Measurements from ENCODE around the gene HNMT.
"Not testable (repeated sequence)": the region's sequence is repeated elsewhere in the genome, so short reads cannot be mapped to it uniquely, and the experiment has no call there.

Gene HNMT

DNA sequence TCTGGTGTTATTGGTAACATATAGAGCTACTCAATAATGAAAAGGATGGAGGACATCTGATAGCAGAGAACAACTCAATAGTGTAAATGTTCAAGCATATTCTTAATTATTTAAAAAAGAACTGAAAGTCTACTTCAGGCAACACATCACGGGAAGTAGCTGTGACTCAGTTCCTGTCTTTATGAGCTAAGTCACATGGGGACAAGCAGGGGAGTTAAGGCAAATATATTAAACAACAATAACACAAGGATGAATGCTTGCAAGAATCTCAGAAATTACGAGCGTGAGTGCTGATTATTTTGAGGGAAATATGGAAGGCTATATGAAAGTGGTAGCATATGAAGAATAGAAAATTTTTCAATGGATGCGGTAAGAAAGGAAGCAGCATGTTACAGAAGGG is 4.0 kb upstream of the HNMT start:
- no peaks in the 10 kb centered on the region for H3K36me3 ChIP-seq (ENCODE audit: control insufficient read depth, insufficient read depth, low read length)
- H3K27ac ChIP-seq (ENCODE audit: low read length) = no peak overlapping the region
- H3K27me3 ChIP-seq (ENCODE audit: control insufficient read depth, insufficient read depth, low read length) = no peaks in the 10 kb centered on the region
- no peaks in the 10 kb centered on the region for H3K9me3 ChIP-seq (ENCODE audit: control insufficient read depth, insufficient read depth, low read length)
- DNase-seq (ENCODE audit: low read depth, low spot score) = no peak
- WGBS (ENCODE audit: insufficient coverage, insufficient read length) = no CpG with 5 or more reads among the region's 4 CpGs
- H3K4me3 ChIP-seq (ENCODE audit: low read length) = no peak overlapping the region
- peaks cover 3% of the 10 kb centered on the region; the same call in 1 of the 2 replicates for H3K4me1 ChIP-seq (ENCODE audit: control insufficient read depth, insufficient read depth, low read length)

DNA sequence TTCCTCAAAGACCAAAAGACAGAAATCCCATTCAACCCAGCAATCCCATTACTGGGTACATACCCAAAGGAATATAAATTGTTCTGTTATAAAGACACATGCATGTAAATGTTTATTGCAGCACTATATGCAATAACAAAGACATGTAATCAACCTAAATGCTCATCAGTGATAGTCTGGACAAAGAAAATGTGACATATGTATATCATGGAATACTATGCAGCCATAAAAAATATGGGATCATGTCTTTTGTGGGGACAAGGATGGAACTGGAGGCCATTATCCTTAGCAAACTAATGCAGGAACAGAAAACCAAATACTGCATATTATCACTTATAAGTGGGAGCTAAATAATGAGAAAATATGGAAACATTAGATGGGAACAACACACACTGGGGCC is 2.7 kb upstream of the HNMT start:
- Histone ChIP-seq H3K36me3 (ENCODE audit: control insufficient read depth, insufficient read depth, low read length) (no peaks in the 10 kb centered on the region), H3K9me3 (ENCODE audit: control insufficient read depth, insufficient read depth, low read length) (no peaks in the 10 kb centered on the region), H3K4me3 (ENCODE audit: low read length) (no peak overlapping the region), H3K27me3 (ENCODE audit: control insufficient read depth, insufficient read depth, low read length) (no peaks in the 10 kb centered on the region), H3K27ac (ENCODE audit: low read length) (no peak overlapping the region), H3K4me1 (ENCODE audit: control insufficient read depth, insufficient read depth, low read length) (peaks cover 3% of the 10 kb centered on the region; the same call in 1 of the 2 replicates)
- no peak for DNase-seq (ENCODE audit: low read depth, low spot score)

DNA sequence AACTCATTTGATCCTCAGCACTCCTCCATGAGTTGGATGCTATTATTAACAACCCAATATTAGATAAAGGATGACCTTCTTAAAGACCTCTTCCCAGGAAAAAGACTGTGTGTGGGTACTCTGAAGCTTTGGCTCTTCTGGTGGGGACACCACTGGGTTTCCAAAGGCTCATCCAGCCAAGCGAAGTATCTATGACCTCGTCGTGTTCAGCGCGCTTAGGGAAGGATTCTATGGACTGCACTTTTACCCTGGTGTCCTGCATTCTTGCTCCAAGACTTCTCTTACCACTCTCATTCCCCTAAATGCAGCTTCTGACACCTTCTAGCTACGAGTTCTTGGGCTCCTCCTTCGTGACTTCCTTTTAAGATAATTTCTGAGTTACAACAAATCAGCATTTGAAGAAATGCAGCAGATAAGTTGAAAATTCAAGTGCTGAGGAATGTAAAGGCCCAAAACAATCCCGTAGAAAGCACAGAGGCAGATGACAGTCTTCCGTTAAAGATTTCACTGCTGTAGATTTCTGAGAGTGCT is 673 bp upstream of the HNMT start:
- no peak for DNase-seq (ENCODE audit: low read depth, low spot score)
- Histone ChIP-seq H3K27ac (ENCODE audit: low read length) (no peak overlapping the region), H3K4me3 (ENCODE audit: low read length) (no peak overlapping the region), H3K27me3 (ENCODE audit: control insufficient read depth, insufficient read depth, low read length) (no peaks in the 10 kb centered on the region), H3K4me1 (ENCODE audit: control insufficient read depth, insufficient read depth, low read length) (peaks cover 3% of the 10 kb centered on the region; the same call in 1 of the 2 replicates), H3K9me3 (ENCODE audit: control insufficient read depth, insufficient read depth, low read length) (no peaks in the 10 kb centered on the region), H3K36me3 (ENCODE audit: control insufficient read depth, insufficient read depth, low read length) (no peaks in the 10 kb centered on the region)
- WGBS (ENCODE audit: insufficient coverage, insufficient read length) = no CpG with 5 or more reads among the region's 9 CpGs

DNA sequence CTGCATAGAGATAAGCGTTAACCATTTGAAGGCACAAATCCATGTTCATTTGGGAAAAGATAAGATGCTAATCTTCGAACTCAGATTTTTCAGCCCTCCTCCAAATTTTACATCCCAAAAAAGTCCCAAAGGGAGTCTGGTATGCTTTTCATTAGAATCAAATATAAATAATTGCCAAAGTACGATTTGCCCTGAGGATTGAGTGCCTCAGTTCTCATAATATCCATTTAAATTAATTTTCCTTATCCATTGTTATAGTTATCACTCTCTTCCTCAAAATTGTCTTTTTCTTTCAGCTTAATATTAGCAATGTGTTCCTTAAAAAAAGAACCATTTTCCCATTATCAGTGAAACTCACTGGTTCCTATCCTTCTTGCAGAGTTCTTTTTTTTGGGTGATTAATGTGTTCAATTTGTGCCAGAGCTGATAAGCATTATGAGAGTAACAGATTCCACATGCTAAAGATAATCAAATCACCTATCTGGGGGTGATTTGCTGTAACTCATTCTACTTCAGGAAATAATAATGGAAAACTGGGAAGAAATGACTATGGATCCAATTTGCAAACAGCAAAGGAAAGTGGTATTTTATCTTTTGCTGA is 686 bp downstream of the HNMT start:
- H3K4me3 ChIP-seq (ENCODE audit: low read length) = no peak overlapping the region; the same call in 1 of the 2 replicates
- no peaks in the 10 kb centered on the region for H3K36me3 ChIP-seq (ENCODE audit: control insufficient read depth, insufficient read depth, low read length)
- H3K9me3 ChIP-seq (ENCODE audit: control insufficient read depth, insufficient read depth, low read length) = no peaks in the 10 kb centered on the region
- H3K27ac ChIP-seq (ENCODE audit: low read length) = no peak overlapping the region
- WGBS (ENCODE audit: insufficient coverage, insufficient read length) = no CpG with 5 or more reads among the region's 3 CpGs
- no peaks in the 10 kb centered on the region for H3K27me3 ChIP-seq (ENCODE audit: control insufficient read depth, insufficient read depth, low read length)
- peaks cover 3% of the 10 kb centered on the region; the same call in 1 of the 2 replicates for H3K4me1 ChIP-seq (ENCODE audit: control insufficient read depth, insufficient read depth, low read length)
- no peak for DNase-seq (ENCODE audit: low read depth, low spot score)

DNA sequence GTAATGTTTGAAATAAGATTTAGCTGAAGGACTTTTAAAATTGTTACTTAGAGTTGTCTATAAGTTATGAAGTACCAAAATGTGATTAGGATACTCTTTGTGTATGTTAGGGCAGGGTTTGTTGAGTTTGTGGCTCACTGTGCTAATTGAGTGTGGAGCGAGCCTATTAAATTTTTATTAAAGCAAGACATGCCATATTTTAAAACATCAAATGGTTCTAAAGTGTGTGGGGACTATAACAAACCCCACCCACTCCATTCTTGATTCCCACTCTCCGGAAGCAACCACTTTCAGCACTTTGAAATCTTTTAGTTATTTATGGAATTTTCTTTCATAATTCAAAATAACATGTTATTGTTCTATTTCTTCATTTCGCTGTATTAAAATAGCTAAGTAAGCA is 1.8 kb downstream of the HNMT start:
- Histone ChIP-seq H3K27ac (ENCODE audit: low read length) (no peak overlapping the region), H3K4me1 (ENCODE audit: control insufficient read depth, insufficient read depth, low read length) (peaks cover 3% of the 10 kb centered on the region; the same call in 1 of the 2 replicates), H3K9me3 (ENCODE audit: control insufficient read depth, insufficient read depth, low read length) (no peaks in the 10 kb centered on the region), H3K4me3 (ENCODE audit: low read length) (no peak overlapping the region), H3K36me3 (ENCODE audit: control insufficient read depth, insufficient read depth, low read length) (no peaks in the 10 kb centered on the region), H3K27me3 (ENCODE audit: control insufficient read depth, insufficient read depth, low read length) (no peaks in the 10 kb centered on the region)
- no CpG with 5 or more reads among the region's 3 CpGs for WGBS (ENCODE audit: insufficient coverage, insufficient read length)
- DNase-seq (ENCODE audit: low read depth, low spot score) = no peak

DNA sequence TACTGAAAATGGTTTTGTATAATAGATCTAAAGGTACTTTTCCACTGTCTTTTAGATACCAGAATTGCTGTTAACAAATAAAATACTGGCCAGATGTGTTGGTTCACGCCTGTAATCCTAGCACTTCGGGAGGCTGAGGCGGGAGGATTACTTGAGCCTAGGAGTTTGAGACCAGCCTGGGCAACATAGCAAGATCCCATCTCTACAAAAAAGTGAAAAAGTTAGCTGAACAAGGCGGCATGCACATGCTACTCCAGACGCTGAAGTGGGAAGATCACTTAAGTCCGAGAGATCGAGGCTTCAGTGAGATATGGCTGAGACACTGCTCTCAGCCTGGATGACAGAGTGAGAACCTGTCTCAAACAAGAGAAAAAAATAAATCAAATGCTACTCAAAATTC is 2.8 kb downstream of the HNMT start:
- WGBS (ENCODE audit: insufficient coverage, insufficient read length) = no CpG with 5 or more reads among the region's 7 CpGs
- Histone ChIP-seq H3K4me1 (ENCODE audit: control insufficient read depth, insufficient read depth, low read length) (peaks cover 3% of the 10 kb centered on the region; the same call in 1 of the 2 replicates), H3K36me3 (ENCODE audit: control insufficient read depth, insufficient read depth, low read length) (no peaks in the 10 kb centered on the region), H3K9me3 (ENCODE audit: control insufficient read depth, insufficient read depth, low read length) (no peaks in the 10 kb centered on the region), H3K27me3 (ENCODE audit: control insufficient read depth, insufficient read depth, low read length) (no peaks in the 10 kb centered on the region), H3K27ac (ENCODE audit: low read length) (no peak overlapping the region), H3K4me3 (ENCODE audit: low read length) (no peak overlapping the region)
- no peak for DNase-seq (ENCODE audit: low read depth, low spot score)

DNA sequence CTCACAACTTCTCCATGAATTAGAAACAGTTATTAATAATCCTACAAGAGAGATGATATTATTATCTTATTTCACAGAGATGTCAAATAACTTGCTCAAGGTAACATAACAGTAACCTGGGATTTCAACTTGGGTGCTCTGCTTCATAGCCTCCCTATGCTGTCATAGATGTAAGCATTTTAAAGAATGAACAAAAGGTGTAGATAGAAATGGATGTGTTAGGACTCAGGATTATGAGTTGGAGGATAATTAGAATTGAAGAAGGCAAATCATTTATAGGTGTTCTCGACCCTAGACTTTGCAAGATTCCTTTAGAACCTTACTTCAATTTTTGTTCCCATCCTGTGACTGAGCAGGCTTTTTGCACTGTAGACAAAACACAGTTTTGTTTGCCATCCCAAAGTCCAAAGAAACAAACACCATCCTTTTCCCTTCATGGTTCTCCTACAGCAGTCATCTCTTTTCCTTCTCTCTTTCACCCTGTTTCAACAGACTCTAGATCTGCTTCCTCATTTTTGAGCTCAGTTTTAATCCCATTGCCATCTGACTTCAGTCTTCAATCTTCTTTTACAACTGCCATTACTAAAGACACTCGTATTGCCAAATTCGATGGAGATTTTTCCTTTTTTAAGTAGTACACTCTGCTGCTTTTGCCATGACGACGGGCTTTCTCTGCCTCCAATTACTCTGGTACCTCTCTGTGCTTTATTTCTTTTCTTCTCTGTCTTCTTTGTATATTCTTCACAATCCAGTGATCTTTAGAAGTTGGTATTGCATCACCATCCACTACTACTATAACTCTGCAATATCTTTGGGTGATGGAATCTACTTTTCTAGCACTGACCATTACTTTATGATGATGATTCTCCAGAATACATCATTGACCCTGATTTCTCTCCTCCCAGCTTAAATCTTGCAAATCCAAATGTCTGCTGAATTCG is 4.5 kb downstream of the HNMT start:
- Histone ChIP-seq H3K36me3 (ENCODE audit: control insufficient read depth, insufficient read depth, low read length) (no peaks in the 10 kb centered on the region), H3K4me3 (ENCODE audit: low read length) (no peak overlapping the region), H3K27me3 (ENCODE audit: control insufficient read depth, insufficient read depth, low read length) (no peaks in the 10 kb centered on the region), H3K27ac (ENCODE audit: low read length) (no peak overlapping the region), H3K9me3 (ENCODE audit: control insufficient read depth, insufficient read depth, low read length) (no peaks in the 10 kb centered on the region), H3K4me1 (ENCODE audit: control insufficient read depth, insufficient read depth, low read length) (peaks cover 3% of the 10 kb centered on the region; the same call in 1 of the 2 replicates)
- no CpG with 5 or more reads among the region's 6 CpGs for WGBS (ENCODE audit: insufficient coverage, insufficient read length)
- no peak for DNase-seq (ENCODE audit: low read depth, low spot score)

DNA sequence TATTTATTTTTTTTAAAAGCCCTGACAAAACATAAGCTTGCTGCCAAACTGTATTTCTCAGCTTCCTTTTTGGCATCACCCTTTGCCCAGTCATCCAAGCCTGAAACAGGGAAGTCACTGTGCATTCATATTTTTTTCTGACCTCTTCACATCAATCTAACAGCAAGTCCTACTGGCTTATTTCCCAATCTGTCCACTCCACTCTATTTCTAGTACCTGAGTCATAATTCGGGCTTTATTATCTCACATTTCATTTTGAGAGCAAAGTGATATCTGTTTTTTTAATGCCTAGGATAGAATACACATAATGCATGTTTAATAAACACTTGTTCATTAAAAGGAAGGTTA is 5.1 kb downstream of the HNMT start:
- H3K9me3 ChIP-seq (ENCODE audit: control insufficient read depth, insufficient read depth, low read length) = no peaks in the 10 kb centered on the region
- H3K4me3 ChIP-seq (ENCODE audit: low read length) = no peak overlapping the region
- H3K36me3 ChIP-seq (ENCODE audit: control insufficient read depth, insufficient read depth, low read length) = no peaks in the 10 kb centered on the region
- no peak overlapping the region for H3K27ac ChIP-seq (ENCODE audit: low read length)
- WGBS (ENCODE audit: insufficient coverage, insufficient read length) = no CpG with 5 or more reads among the region's 1 CpG
- H3K27me3 ChIP-seq (ENCODE audit: control insufficient read depth, insufficient read depth, low read length) = no peaks in the 10 kb centered on the region
- no peak for DNase-seq (ENCODE audit: low read depth, low spot score)
- peaks cover 2% of the 10 kb centered on the region; the same call in 1 of the 2 replicates for H3K4me1 ChIP-seq (ENCODE audit: control insufficient read depth, insufficient read depth, low read length)

DNA sequence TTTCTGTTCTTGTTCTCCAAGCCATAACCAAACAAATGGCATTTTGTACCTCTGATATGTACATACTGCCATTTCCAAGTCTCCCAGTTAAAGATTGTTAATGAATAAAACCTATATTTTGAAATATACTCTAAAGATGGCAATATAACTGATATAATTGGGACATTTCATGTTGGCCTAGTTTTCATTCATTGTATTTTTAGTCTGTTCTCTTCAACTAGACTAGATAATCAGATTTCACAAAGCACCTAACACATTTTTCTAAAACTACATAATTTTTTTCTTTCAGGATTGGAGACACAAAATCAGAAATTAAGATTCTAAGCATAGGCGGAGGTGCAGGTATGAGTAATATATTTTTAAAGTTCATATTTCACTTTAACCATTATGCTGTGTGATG is 5.6 kb downstream of the HNMT start:
- no peaks in the 10 kb centered on the region for H3K4me1 ChIP-seq (ENCODE audit: control insufficient read depth, insufficient read depth, low read length)
- no peak overlapping the region for H3K27ac ChIP-seq (ENCODE audit: low read length)
- no CpG with 5 or more reads among the region's 1 CpG for WGBS (ENCODE audit: insufficient coverage, insufficient read length)
- no peaks in the 10 kb centered on the region for H3K27me3 ChIP-seq (ENCODE audit: control insufficient read depth, insufficient read depth, low read length)
- DNase-seq (ENCODE audit: low read depth, low spot score) = no peak
- H3K9me3 ChIP-seq (ENCODE audit: control insufficient read depth, insufficient read depth, low read length) = no peaks in the 10 kb centered on the region
- H3K36me3 ChIP-seq (ENCODE audit: control insufficient read depth, insufficient read depth, low read length) = no peaks in the 10 kb centered on the region
- no peak overlapping the region for H3K4me3 ChIP-seq (ENCODE audit: low read length)

DNA sequence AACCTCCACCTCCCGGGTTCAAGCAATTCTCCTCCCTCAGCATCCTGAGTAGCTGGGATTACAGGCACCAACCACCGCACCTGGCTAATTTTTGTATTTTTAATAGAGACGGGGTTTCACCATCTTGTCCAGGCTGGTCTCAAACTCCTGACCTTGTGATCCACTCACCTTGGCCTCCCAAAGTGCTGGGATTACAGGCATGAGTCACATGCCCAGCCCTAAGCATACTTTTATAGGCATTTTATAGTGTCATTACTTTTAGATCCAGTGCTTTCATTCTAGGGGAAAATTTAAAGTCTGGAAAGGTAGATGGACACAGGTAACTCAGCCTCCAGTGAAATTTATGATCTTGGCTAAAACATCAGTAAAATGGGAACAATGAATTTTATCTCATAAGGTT is 7.0 kb downstream of the HNMT start:
- not testable (repeated sequence) for DNase-seq (ENCODE audit: low read depth, low spot score); H3K27me3 ChIP-seq (ENCODE audit: control insufficient read depth, insufficient read depth, low read length); H3K4me3 ChIP-seq (ENCODE audit: low read length); H3K4me1 ChIP-seq (ENCODE audit: control insufficient read depth, insufficient read depth, low read length); H3K9me3 ChIP-seq (ENCODE audit: control insufficient read depth, insufficient read depth, low read length); H3K36me3 ChIP-seq (ENCODE audit: control insufficient read depth, insufficient read depth, low read length); H3K27ac ChIP-seq (ENCODE audit: low read length)
- WGBS (ENCODE audit: insufficient coverage, insufficient read length) = no CpG with 5 or more reads among the region's 3 CpGs

Data from iPS DF 6.9 (cell line).